ENCODE results near the gene CRHBP.
"Not testable (repeated sequence)": the region's sequence is repeated elsewhere in the genome, so short reads cannot be mapped to it uniquely, and the experiment has no call there.

DNA sequence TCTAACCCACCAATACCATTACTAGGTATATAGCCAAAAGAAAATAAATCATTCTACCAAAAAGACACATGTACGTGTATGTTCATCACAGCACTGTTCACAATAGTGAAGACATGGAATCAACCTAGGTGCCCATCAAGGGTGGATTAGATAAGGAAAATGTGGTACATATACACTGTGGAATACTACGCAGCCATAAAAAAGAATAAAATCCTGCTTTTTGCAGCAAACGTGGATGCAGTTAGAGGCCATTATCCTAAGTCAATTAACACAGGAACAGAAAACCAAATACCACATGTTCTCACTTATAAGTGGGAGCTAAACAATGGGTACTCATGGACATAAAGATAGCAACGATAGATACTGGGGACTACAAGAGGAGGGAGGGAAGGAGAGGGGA lies 45.4 kb downstream of the CRHBP start:
- not testable (repeated sequence) for TF ChIP-seq POLR2A, CTCF (IDR thresholded peaks at IDR 0.05)

All from uterus (tissue), 2 donors.